Measurements from ENCODE around the gene HBEGF. TPM values are rescaled to one million over a fixed set of nuclear protein-coding genes. Genes with fewer than 3 reads are reported as not detected.

HBEGF gene
- total RNA-seq (2014; rRNA removed; shearing (Covaris generic)): 7.5 and 9.5 TPM in 2 replicates
- polyA plus RNA-seq (2016; fragmentation: Nextera tagmentation; extraction: Ambion mirVana): 4.5 and 4.9 TPM in 2 replicates

DNA sequence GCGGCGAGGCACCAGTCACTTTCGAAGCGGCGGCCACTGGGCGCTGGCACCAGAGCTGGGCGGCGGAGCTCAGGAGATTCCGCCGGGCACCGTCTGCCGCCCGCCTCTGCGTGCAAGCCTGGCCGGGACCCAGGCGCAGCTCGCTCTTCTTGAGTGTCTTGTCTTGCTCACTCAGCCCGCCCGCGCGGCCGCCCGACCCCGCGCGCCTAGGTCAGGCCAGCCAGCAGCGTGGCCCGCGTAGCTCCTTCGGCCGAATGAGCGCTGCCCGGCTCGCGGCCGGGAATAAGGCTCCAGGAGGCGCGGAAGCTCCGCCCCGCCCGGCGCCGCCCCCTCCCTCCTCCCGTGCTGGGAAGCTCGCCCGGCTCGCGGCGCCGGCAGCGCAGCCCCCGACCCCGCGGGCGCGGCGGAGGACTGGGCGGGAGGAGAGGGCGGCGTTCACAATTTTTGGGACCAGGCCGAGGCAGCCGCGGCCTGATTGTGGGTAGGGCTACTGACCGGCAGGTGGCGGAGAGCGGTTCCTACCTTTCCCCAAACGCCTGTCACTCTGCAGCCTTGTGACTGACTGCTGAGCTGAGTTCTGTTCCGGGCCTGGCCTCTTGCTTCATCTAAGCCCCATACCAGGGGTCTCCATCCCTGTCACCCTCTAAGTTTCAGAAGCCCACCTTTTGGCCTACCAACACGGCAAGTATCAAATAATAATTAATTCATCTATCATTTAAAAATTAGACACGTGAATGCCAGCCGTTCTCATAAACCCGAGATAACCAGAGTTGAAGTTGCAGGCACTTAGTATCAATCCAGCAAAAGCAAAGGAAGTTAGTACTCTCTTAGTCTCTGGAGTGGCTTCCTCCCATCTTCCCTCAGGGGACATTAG lies at the start of gene HBEGF:
HBEGF (minus strand) TSS at position 256 of the 874 bp plus-strand sequence. CDS start 275 bp downstream, outside the sequence.
- peaks cover 17% of the 10 kb centered on the region for H3K4me1 ChIP-seq (ENCODE audit: insufficient read depth)
- no peak within 1 kb of the TSS for H3K27ac ChIP-seq
- H3K4me3 ChIP-seq: peak within 1 kb of the TSS; percentile 78
- no peaks in the 10 kb centered on the region; the same call in 1 of the 2 replicates for H3F3A ChIP-seq (ENCODE audit: insufficient read depth)
- H3K36me3 ChIP-seq (ENCODE audit: low read depth): no peaks in the 10 kb centered on the region
- no peaks in the 10 kb centered on the region for H4K20me1 ChIP-seq (ENCODE audit: insufficient read depth)
- H3K9me3 ChIP-seq (ENCODE audit: low read depth): no peaks in the 10 kb centered on the region
- 1% methylated on average over 30 to 56 of the region's 72 CpGs for WGBS, 2 experiments (ENCODE audit: low coverage in 1 of 2, low lambda C conversion rate in 2 of 2, missing lambda C conversion rate in 2 of 2)
- no peaks in the 10 kb centered on the region for H3K9me2 ChIP-seq (ENCODE audit: insufficient read depth)
- peaks cover 14% of the 10 kb centered on the region for H3K79me2 ChIP-seq (ENCODE audit: insufficient read depth)
- TF ChIP-seq EZH2phosphoT487 (IDR thresholded peaks at IDR 0.05; ENCODE audit: insufficient read depth, low read depth) (no peak), EZH2 (IDR thresholded peaks at IDR 0.05; ENCODE audit: insufficient read depth, poor library complexity, severe bottlenecking) (no peak)
- H3K27me3 ChIP-seq (replicated peaks; ENCODE audit: insufficient read depth): no peaks in the 10 kb centered on the region
- in situ Hi-C loops (cut with MboI): no loop called here
- peak within 1 kb of the TSS; percentile 73 for H3K9ac ChIP-seq
- H2AFZ ChIP-seq: peak within 1 kb of the TSS; percentile 77
- DNase-seq: peak; percentile 85
- H3K4me2 ChIP-seq (ENCODE audit: unreplicated experiment): peak within 1 kb of the TSS; percentile 85

- H3K4me3 ChIP-seq: no peak overlapping the region
- H3K27ac ChIP-seq: no peak overlapping the region
- no peaks in the 10 kb centered on the region for H3K9me2 ChIP-seq (ENCODE audit: insufficient read depth)
- H2AFZ ChIP-seq: no peak overlapping the region
- no peaks in the 10 kb centered on the region for H3K36me3 ChIP-seq (ENCODE audit: low read depth)
- DNase-seq: no peak
- in situ Hi-C loops (cut with MboI): no loop called here
- no peaks in the 10 kb centered on the region for H4K20me1 ChIP-seq (ENCODE audit: insufficient read depth)
- no peaks in the 10 kb centered on the region for H3F3A ChIP-seq (ENCODE audit: insufficient read depth)
- H3K4me1 ChIP-seq (ENCODE audit: insufficient read depth): no peaks in the 10 kb centered on the region
- H3K9ac ChIP-seq: no peak overlapping the region
- H3K79me2 ChIP-seq (ENCODE audit: insufficient read depth): no peaks in the 10 kb centered on the region
- WGBS, 2 experiments (ENCODE audit: low coverage in 1 of 2, low lambda C conversion rate in 2 of 2, missing lambda C conversion rate in 2 of 2): 69 to 78% methylated on average over 2 of the region's 2 CpGs
- H3K4me2 ChIP-seq (ENCODE audit: unreplicated experiment): no peak overlapping the region
- H3K9me3 ChIP-seq (ENCODE audit: low read depth): no peaks in the 10 kb centered on the region
- H3K27me3 ChIP-seq (replicated peaks; ENCODE audit: insufficient read depth): no peaks in the 10 kb centered on the region
- TF ChIP-seq EZH2 (IDR thresholded peaks at IDR 0.05; ENCODE audit: insufficient read depth, poor library complexity, severe bottlenecking) (no peak), EZH2phosphoT487 (IDR thresholded peaks at IDR 0.05; ENCODE audit: insufficient read depth, low read depth) (no peak)
These were observed 47.3 kb upstream of the HBEGF start for GRCh38 chr5:140393738-140394137.

GRCh38 chr5:140391732-140392131 lies 45.3 kb upstream of the HBEGF start:
- Histone ChIP-seq H3K4me2 (ENCODE audit: unreplicated experiment) (no peak overlapping the region), H3K9me2 (ENCODE audit: insufficient read depth) (no peaks in the 10 kb centered on the region), H4K20me1 (ENCODE audit: insufficient read depth) (no peaks in the 10 kb centered on the region), H2AFZ (no peak overlapping the region), H3K36me3 (ENCODE audit: low read depth) (no peaks in the 10 kb centered on the region), H3K4me1 (ENCODE audit: insufficient read depth) (no peaks in the 10 kb centered on the region), H3K27me3 (replicated peaks; ENCODE audit: insufficient read depth) (no peaks in the 10 kb centered on the region), H3K9ac (no peak overlapping the region), H3K4me3 (no peak overlapping the region), H3K9me3 (ENCODE audit: low read depth) (no peaks in the 10 kb centered on the region), H3F3A (ENCODE audit: insufficient read depth) (no peaks in the 10 kb centered on the region), H3K79me2 (ENCODE audit: insufficient read depth) (no peaks in the 10 kb centered on the region), H3K27ac (no peak overlapping the region)
- in situ Hi-C loops (cut with MboI): no loop called here
- no peak for DNase-seq
- 76 to 77% methylated on average over 1 of the region's 1 CpG for WGBS, 2 experiments (ENCODE audit: low coverage in 1 of 2, low lambda C conversion rate in 2 of 2, missing lambda C conversion rate in 2 of 2)
- TF ChIP-seq EZH2 (IDR thresholded peaks at IDR 0.05; ENCODE audit: insufficient read depth, poor library complexity, severe bottlenecking) (no peak), EZH2phosphoT487 (IDR thresholded peaks at IDR 0.05; ENCODE audit: insufficient read depth, low read depth) (no peak)

DNA sequence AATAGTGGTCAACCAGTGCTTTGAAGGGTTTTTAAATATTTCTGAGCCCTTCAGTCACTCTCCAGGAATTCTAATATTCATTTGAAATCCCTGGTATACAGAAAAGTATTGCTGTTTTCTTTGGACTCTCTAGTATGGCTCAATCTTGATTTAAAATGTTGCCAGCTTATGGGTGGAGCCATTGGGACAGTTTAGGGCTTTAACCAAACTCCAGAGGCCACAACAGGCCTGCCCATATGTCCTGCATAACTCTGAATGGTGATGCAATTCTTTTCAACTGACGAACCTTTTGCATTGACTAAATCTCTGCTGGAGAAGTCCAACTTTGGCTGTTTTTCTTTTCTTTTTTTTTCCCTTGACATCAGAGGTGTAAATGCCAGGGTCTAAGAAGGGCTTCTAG lies 44.9 kb upstream of the HBEGF start:
- Histone ChIP-seq H3K36me3 (ENCODE audit: low read depth) (no peaks in the 10 kb centered on the region), H2AFZ (no peak overlapping the region), H3K4me1 (ENCODE audit: insufficient read depth) (no peaks in the 10 kb centered on the region), H3K9ac (no peak overlapping the region), H3K9me3 (ENCODE audit: low read depth) (no peaks in the 10 kb centered on the region), H3K79me2 (ENCODE audit: insufficient read depth) (no peaks in the 10 kb centered on the region), H3K27ac (no peak overlapping the region), H4K20me1 (ENCODE audit: insufficient read depth) (no peaks in the 10 kb centered on the region), H3F3A (ENCODE audit: insufficient read depth) (no peaks in the 10 kb centered on the region), H3K4me2 (ENCODE audit: unreplicated experiment) (no peak overlapping the region), H3K9me2 (ENCODE audit: insufficient read depth) (no peaks in the 10 kb centered on the region), H3K4me3 (no peak overlapping the region), H3K27me3 (replicated peaks; ENCODE audit: insufficient read depth) (no peaks in the 10 kb centered on the region)
- no peak for TF ChIP-seq EZH2 (IDR thresholded peaks at IDR 0.05; ENCODE audit: insufficient read depth, poor library complexity, severe bottlenecking)
- TF ChIP-seq EZH2phosphoT487 (IDR thresholded peaks at IDR 0.05; ENCODE audit: insufficient read depth, low read depth): no peak
- peak; percentile 43 for DNase-seq
- in situ Hi-C loops (cut with MboI): no loop called here
- 75 to 100% methylated on average over 1 of the region's 1 CpG for WGBS, 2 experiments (ENCODE audit: low coverage in 1 of 2, low lambda C conversion rate in 2 of 2, missing lambda C conversion rate in 2 of 2)

Measured in GM23248 (cell line).